GM19468 (cell line): Measurements from ENCODE around the gene NPHS1.
"Not testable (repeated sequence)": the region's sequence is repeated elsewhere in the genome, so short reads cannot be mapped to it uniquely, and the experiment has no call there.

Source experiments
- ATAC-seq: cut with Tn5 transposase; IDR thresholded peaks from one replicate; pipeline ENCODE4 v1.9.1; 2021; ENCODE audit warnings: mild to moderate bottlenecking, moderate library complexity, moderate number of reproducible peaks; ENCODE audit not compliant: unreplicated experiment; ENCODE audit errors: extremely low read depth

The NPHS1 gene, protein sequence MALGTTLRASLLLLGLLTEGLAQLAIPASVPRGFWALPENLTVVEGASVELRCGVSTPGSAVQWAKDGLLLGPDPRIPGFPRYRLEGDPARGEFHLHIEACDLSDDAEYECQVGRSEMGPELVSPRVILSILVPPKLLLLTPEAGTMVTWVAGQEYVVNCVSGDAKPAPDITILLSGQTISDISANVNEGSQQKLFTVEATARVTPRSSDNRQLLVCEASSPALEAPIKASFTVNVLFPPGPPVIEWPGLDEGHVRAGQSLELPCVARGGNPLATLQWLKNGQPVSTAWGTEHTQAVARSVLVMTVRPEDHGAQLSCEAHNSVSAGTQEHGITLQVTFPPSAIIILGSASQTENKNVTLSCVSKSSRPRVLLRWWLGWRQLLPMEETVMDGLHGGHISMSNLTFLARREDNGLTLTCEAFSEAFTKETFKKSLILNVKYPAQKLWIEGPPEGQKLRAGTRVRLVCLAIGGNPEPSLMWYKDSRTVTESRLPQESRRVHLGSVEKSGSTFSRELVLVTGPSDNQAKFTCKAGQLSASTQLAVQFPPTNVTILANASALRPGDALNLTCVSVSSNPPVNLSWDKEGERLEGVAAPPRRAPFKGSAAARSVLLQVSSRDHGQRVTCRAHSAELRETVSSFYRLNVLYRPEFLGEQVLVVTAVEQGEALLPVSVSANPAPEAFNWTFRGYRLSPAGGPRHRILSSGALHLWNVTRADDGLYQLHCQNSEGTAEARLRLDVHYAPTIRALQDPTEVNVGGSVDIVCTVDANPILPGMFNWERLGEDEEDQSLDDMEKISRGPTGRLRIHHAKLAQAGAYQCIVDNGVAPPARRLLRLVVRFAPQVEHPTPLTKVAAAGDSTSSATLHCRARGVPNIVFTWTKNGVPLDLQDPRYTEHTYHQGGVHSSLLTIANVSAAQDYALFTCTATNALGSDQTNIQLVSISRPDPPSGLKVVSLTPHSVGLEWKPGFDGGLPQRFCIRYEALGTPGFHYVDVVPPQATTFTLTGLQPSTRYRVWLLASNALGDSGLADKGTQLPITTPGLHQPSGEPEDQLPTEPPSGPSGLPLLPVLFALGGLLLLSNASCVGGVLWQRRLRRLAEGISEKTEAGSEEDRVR (N-terminal part only)

DNA sequence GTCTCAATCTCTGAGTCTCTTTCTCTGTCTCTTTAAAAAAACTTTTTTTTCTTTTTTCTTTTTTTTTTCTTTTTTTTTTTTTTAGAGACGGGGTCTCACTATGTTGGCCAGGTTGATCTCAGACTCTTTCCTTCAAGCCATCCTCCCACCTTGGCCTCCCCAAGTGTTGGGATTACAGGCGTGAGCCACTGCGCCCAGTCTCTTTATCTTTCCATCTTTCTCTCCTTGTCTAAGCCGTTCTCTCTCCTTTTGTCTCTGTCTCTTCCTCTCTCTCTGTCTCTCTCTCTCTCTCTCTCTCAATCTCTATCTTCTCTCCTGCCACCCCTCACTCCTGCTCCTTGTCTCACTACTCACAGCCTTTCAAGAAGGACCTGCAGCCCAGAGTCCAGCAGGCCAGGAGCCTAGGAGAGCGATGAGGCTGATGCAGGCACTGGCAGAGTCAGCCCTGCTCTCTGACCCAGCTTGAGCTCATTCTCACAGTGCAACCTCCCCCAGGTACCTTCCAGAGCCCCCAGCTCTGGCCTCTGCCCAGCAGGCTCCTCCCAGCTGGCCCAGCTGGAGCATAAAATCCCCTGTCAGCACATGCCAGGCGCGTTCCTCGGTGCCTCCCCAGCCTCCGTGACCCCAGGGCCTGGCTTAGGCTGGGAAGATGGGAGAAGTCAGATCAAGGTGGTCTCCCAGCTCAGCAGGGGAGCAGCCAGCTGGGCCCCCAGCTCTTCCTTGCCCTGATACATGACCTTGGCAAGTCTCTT, at the start of gene NPHS1:
NPHS1 (minus strand) TSS at position 476 of the 752 bp plus-strand sequence. CDS start 667 bp downstream, outside the sequence.
- ATAC-seq: no peak

DNA sequence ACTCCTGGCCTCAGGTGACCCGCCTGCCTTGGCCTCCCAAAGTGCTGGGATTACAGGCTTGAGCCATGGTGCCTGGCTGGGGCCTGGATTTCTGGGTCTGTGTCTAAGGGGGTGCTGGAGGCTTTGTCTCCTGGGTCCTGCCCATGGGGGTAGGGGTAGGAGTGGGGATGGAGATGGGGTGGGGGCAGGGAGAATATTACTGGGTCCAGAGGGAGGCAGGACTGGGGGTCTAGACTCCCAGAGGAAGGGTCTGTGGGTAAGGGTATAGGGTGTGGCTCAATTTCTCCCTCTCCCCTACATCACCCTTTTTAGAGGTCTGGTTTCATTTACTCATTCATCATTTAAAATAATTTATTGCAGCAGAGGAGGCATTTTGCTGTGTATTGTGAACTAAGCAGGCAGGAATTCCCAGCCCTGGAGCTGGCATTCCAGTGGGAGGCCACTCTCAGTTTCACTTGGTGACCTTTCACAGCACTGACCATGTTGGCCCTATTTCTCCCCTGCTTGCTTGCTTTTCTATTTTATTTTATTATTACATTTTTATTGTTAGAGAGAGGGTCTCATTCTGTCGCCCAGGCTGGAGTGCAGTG, 48.8 kb upstream of the NPHS1 start:
- ATAC-seq: no peak

DNA sequence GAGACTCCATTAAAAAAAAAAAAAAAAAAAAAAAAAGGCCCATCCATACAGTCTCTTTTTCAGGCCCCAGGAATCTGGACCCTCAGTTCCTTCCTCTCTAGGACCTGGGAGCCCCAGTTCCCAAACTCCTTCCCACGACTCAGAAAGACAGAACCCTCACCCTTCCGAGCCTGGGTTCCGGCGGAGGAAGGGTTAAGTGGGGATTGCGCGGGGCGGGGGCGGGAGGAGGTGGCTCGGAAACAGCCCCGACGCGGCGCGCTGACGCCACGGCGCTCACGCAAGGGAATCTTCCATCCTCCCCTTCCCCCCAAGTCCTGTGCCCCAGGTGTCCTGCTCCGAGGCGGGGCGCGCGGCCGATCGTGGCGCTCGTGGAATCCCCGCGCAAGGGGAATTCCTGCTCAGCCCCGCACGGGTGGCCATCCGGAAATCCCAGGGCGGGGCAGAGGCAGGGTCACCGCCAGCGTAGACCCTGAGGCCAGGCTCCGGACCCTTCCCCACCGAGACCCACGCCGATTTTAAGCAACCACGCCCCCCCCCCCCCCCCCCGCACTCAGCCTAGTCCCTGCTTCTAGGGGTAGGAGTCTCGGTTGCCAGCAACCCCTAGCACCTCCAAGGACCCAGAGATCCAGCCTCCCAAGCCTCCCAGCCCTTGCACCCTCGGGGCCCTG, 47.4 kb upstream of the NPHS1 start:
- no peak for ATAC-seq

DNA sequence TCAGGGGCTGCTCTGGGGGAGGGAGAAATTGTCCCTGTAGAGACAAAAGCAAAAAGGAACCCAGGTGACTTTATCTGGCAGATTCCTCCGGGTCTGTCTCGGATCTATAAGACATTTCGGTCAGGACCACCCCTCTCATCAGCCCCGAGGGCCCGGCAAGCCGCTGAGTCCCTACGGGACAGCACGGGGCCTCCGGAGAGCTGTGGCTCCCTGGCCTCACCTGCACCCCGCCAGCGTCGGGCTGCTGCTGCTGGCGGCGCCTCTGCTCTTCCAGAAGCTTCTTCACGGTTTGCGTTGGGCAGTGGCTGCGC, 46.1 kb upstream of the NPHS1 start:
- no peak for ATAC-seq

DNA sequence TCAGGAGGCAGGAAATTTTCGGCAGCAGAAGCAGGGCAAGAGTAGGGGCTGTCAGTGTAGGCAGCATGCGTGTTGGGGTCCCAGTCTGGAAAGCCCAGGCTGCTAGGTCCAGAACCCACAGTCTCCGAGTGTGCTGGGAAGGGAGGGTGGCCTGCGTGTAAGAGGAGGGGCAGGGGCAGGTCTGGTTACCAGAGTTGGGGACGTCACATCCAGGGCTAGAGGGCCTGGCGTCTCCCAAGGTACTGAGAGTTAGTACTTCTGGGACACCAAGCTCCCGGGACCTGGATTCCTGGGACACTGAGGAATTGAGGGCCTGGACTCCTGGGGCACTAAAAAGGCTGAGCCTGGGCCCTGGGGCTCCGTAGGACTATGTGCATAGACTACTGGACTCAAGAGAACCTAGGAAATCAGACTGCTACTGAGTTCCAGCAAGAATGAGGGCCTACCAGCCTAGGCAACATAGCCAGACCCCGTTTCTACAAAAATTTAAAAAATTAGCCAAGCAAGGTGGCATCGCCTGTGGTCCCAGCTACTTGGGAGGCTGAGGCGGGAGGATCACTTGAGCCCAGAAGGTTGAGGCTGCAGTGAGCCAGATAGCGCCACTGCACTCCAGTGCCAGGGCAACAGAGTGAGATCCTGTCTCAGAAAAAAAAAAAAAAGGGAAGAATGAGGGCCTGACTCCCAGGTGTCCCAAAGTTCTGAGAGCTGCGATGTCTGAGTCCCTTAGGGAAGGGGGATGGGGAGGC, 45.6 kb upstream of the NPHS1 start:
- ATAC-seq: no peak

DNA sequence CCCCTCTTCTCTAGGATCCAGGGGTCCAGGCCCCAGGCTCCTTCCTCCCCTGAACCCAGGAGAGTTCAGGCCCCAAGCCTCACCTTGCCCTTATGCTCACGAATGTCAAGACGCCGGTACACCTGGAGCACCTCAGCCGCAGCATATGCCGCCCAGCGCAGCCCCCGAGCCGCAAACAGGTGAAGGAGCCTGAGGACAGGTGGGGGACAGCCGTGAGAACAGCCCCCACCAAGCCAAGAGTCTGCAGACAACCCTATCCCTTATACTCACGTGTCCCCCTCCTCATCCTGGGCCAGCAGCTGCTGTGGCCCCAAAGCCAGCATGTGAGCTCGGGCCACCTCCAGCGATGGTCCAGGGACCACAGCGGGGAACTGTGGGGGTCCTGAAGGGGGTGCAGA, 44.3 kb upstream of the NPHS1 start:
- ATAC-seq: no peak

DNA sequence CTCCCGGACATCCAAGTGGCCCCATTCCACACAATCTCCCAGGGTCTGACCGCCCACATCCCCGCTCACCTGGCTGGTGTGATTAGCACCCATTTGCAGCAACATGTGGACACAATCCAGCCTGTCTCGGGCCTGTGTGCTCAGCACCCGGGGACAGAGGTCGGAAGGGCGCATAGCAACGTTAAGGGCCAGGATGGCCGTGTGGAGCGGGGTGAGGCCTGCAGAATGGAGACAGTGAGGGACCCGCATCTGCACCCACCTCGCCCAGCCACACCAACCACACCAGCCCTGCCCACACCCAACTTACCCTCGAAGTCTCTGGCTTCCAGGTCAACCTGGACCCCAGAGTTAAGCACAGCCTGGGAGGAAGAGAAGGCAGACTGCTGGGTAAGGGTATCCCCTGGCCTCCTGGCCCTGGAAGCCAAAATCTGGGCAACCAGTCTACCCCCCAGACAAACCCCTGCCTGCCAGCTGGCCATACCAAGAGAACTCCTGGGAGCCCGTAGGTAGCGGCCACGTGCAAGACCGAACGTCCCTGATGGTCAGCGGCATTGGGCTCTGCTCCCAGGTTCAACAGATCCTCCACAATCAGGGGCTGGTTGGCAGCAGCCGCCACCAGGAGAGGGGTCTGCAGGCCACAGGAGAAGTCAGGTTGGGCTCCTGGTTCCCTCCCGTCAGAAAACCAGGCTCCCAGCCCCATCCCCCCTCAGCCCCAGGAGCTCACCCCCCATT, 43.8 kb upstream of the NPHS1 start:
- no peak for ATAC-seq

DNA sequence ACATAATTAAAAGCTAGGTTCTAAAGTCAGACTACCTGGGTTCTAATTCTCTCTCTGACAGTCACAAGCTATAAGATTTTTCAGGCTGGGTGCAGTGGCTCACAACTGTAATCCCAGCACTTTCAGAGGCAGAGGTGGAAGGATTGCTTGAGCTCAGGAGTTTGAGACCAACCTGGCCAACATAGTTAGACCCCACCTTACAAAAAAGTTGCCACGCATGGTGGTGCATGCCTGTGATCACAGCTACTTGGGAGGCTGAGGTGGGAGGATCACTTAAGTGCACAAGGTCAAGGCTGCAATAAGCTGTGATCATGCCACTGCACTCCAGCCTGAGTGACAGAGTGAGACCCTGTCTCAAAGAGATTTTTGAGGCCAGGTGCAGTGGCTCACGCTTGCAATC, 42.0 kb upstream of the NPHS1 start:
- no peak for ATAC-seq

DNA sequence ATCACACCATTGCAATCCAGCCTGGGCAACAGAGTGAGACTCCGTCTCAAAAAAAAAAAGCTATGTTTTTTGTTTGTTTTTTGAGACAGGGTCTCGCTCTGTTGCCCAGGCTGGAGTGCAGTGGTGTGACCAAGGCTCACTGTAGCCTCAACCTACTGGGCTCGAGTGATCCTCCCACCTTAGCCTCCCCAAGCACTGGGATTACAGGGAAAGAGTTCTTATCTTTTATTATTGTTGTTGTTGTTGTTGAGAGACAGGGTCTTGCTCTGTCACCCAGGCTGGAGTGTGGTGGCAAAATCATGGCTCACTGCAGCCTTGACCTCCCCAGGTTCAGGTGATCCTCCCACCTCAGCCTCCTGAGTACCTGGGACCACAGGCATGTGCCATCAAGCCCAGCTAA, 39.5 kb upstream of the NPHS1 start:
- not testable (repeated sequence) for ATAC-seq

DNA sequence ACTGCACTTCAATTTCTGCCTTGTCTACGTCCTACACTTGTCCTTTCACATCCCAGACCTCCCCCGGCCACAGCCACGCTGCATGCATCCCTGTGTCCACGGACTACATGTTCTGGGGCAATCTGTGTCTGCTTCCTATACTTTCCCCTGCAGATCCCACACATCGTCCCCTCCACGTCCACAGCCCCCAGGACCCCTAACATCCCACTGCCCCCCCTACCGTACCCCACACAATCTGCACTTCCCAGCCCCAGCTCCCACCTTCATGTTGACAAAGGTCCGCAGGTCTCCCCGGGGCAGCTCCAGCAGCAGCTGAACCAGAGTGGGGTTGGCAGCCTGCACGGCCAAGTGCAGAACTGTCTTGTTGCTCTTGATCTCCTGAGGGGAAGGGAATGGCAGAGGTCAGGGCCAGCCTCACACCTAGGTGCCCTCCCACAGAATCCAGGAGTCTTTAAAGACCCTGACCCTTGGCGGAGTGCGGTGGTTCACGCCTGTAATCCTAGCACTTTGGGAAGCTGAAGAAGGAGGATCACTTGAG, 37.9 kb upstream of the NPHS1 start:
- no peak for ATAC-seq

DNA sequence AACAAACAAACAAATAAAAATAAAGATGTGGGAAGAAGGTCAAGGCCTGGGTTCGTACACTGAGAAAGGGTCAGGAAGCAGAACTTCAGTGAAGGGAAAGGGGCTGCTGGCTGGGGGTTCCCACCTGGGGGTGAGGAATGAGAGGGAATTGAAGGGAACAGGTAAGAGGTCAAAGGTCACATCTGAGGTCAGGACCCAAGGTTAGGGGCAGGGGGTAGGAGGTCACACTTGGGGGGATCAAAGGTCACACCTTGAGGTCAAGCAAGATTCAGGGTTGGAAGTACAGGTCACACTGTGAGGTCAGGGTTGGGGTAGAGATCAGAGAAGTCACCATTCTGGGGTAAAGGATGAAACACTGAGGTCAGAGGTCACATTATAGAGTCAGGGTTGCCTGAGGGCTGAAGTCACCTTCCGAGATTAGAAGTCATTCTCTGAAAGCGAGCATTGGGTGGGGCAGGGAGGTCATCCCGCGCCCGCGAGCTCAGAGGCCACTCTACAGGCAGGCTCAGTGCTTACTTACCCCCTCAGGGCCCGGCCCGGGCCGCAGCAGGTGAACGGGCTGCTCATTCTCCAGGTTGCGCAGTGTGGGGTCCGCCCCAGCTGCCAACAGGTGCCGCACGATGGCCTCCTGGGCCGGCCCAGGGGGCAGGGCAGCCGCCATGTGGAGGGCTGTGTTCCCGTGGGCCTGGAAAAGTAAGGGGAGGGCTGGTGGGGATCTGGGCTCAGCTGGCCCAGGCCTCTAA, 37.2 kb upstream of the NPHS1 start:
- no peak for ATAC-seq

DNA sequence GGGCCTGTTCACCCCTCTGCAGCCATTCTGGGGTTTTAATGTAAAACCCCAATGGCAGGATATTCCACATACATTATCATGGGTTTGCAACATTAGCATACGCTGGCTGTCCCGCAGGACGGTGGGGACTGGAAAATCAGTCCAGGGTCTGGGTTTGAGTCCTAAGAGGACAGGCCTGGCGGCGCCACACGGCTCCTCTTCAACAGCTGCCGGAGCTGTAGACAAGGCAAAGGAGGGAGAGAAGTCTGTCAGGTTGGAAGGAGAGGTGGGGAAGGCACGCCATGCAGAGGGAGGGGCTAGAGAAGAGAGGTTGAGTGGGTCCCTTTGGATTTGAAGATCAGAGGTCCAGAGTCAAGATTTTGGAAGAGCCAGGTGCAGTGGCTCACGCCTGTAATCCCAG, 36.1 kb upstream of the NPHS1 start:
- no peak for ATAC-seq

DNA sequence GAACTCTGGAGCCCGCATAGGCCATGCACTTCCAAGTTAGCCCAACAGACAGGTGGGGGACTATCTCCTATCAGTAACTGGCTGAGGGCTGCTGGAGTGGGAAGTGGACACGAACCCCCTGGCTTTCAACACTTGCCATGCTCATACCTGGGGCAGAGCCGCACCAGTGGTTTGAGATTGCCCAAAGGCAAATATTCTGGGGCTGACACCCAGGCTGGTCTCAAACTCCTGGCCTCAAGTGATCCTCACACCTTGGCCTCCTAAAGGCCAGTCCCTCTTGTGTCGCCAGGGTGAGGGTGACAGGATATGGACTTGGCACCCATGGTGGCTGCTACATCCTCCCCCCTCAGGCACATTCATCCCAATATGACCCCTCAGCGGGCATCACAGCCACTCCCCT, 34.9 kb upstream of the NPHS1 start:
- ATAC-seq: no peak

DNA sequence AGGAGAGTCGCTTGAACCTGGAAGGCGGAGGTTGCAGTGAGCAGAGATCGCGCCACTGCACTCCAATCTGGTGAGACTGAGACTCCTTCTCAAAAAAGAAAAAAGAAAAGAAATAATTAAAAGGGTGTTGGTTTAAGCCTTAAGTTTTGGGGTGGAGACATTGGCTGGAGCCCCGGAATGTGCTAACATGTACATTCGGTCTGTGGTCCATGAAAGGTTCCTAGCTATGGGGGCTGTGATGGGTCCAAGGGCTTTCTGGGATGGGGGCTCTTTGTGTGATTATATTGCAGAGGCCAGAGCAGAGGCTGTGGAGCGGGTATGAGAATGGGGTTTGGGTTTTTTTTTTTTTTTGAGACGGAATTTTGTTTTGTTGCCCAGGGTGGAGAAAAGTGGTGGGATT, 33.6 kb upstream of the NPHS1 start:
- no peak for ATAC-seq

DNA sequence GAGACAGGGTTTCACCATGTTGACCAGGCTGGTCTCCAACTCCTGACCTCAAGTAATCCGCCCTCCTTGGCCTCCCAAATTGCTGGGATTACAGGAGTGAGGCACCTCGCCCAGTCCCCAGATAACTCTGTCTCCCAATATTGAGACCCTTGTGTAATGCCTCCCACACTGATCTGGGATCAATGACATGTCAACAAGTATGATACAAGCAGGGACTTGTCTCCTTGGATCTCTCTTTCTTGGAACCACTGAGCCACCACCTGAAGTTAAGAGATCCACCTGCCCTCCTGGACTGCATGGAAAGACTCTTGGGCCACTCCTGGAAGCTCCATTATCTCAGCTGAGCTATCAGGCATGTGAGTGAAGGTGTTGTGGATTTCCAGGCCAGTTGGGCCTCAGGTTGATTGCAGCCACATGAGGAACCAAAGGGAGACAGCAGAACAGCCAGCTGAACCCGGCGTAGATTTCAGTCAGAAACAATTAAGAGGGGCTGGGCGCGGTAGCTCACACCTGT, 33.0 kb upstream of the NPHS1 start:
- ATAC-seq: no peak

DNA sequence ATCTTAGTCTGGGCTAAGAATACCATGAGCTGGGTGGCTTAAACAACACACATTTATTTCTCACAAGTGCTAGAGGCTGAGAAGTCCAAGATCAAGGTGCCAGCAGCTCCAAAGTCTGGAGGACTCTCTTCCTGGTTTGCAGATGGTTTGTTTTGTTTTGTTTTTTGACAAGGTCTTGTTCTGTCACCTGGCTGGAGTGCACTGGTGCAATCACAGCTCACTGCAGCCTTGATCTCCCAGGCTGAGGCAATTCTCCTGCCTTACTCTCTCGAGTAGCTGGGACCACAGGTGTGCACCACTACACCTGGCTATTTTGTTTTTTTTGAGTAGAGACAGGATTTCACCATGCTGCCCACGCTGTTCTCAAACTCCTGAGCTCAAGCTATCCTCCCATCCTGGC, 31.6 kb upstream of the NPHS1 start:
- no peak for ATAC-seq
